ENCODE data around the gene CFDP1.

- no peak for TF ChIP-seq EP300 (IDR thresholded peaks at IDR 0.05)
- no peak for TF ChIP-seq CTCF (IDR thresholded peaks at IDR 0.05)
- no peak for TF ChIP-seq POLR2A (IDR thresholded peaks at IDR 0.05)
- TF ChIP-seq POLR2AphosphoS5 (IDR thresholded peaks at IDR 0.05) = no peak
These were observed 171.7 kb downstream of the CFDP1 start for GRCh38 chr16:75261590-75262078.

All from upper lobe of left lung (tissue), 4 donors.